HG03439 (cell line): ENCODE data around the gene SP3.
"Not testable (repeated sequence)": the region's sequence is repeated elsewhere in the genome, so short reads cannot be mapped to it uniquely, and the experiment has no call there.

Experiments used
- ATAC-seq: cut with Tn5 transposase; IDR thresholded peaks from one replicate; pipeline ENCODE4 v1.9.1; 2021; ENCODE audit warnings: mild to moderate bottlenecking, moderate library complexity; ENCODE audit not compliant: unreplicated experiment

SP3 gene

GRCh38 chr2:173892341-173892740, 72.8 kb downstream of the SP3 start:
- ATAC-seq, result no peak

GRCh38 chr2:173891315-173892037, 73.7 kb downstream of the SP3 start:
- no peak for ATAC-seq

GRCh38 chr2:173889464-173889863, 75.7 kb downstream of the SP3 start:
- not testable (repeated sequence) for ATAC-seq

GRCh38 chr2:173886613-173887012, 78.6 kb downstream of the SP3 start:
- ATAC-seq, result no peak

- no peak for ATAC-seq
Measured at GRCh38 chr2:173884025-173884802, 81.0 kb downstream of the SP3 start.

GRCh38 chr2:173881886-173882285, 83.3 kb downstream of the SP3 start:
- ATAC-seq, result no peak

GRCh38 chr2:173881461-173881860, 83.7 kb downstream of the SP3 start:
- ATAC-seq, result no peak

GRCh38 chr2:173880561-173880960, 84.6 kb downstream of the SP3 start:
- ATAC-seq, result no peak

- ATAC-seq, result no peak
Measured at GRCh38 chr2:173876833-173877413, 88.2 kb downstream of the SP3 start.

- ATAC-seq, result peak; percentile 86
Measured at GRCh38 chr2:173874894-173875237, 90.3 kb downstream of the SP3 start.

GRCh38 chr2:173874003-173874893, 90.9 kb downstream of the SP3 start:
- ATAC-seq, result no peak

- ATAC-seq, result no peak
Measured at GRCh38 chr2:173872714-173873113, 92.5 kb downstream of the SP3 start.

- no peak for ATAC-seq
Measured at GRCh38 chr2:173869244-173870229, 95.6 kb downstream of the SP3 start.

GRCh38 chr2:173868406-173868805, 96.8 kb downstream of the SP3 start:
- no peak for ATAC-seq

- no peak for ATAC-seq
Measured at GRCh38 chr2:173866874-173867618, 98.1 kb downstream of the SP3 start.

- ATAC-seq, result no peak
Measured at GRCh38 chr2:173865971-173866873, 99.0 kb downstream of the SP3 start.

- ATAC-seq, result no peak
Measured at GRCh38 chr2:173862612-173863217, 102.5 kb downstream of the SP3 start.

- no peak for ATAC-seq
Measured at GRCh38 chr2:173860566-173860965, 104.6 kb downstream of the SP3 start.
